GF-D8 (cell line): ENCODE data around the gene CELF2.

Source experiments
- DNase-seq: peaks from one replicate; lab custom pipeline; 2025; lab: John Stamatoyannopoulos, UW

Gene CELF2

GRCh38 chr10:11274452-11274851 lies 256.8 kb downstream of the CELF2 start:
- DNase-seq, result no peak

GRCh38 chr10:11275651-11276050 lies 258.0 kb downstream of the CELF2 start:
- DNase-seq, result no peak

GRCh38 chr10:11276449-11276990 lies 258.8 kb downstream of the CELF2 start:
- DNase-seq, result no peak

- DNase-seq, result no peak
These were observed 261.6 kb downstream of the CELF2 start for GRCh38 chr10:11279314-11279713.

- no peak for DNase-seq
These were observed 262.7 kb downstream of the CELF2 start for GRCh38 chr10:11280187-11280932.

- DNase-seq, result peak; percentile 4
These were observed 264.5 kb downstream of the CELF2 start for GRCh38 chr10:11282156-11282555.

GRCh38 chr10:11282661-11283060 lies 265.0 kb downstream of the CELF2 start:
- DNase-seq, result no peak

GRCh38 chr10:11284291-11285085 lies 266.8 kb downstream of the CELF2 start:
- DNase-seq, result no peak

- no peak for DNase-seq
These were observed 267.5 kb downstream of the CELF2 start for GRCh38 chr10:11285171-11285570.

GRCh38 chr10:11286261-11286852 lies 268.7 kb downstream of the CELF2 start:
- no peak for DNase-seq

GRCh38 chr10:11288302-11288701 lies 270.6 kb downstream of the CELF2 start:
- DNase-seq, result no peak

- no peak for DNase-seq
These were observed 272.7 kb downstream of the CELF2 start for GRCh38 chr10:11290156-11290890.

GRCh38 chr10:11292576-11293302 lies 275.1 kb downstream of the CELF2 start:
- DNase-seq, result no peak

GRCh38 chr10:11293332-11293731 lies 275.7 kb downstream of the CELF2 start:
- no peak for DNase-seq

GRCh38 chr10:11294831-11295450 lies 277.3 kb downstream of the CELF2 start:
- DNase-seq, result no peak

- DNase-seq, result no peak
These were observed 277.8 kb downstream of the CELF2 start for GRCh38 chr10:11295492-11295891.

- no peak for DNase-seq
These were observed 279.5 kb downstream of the CELF2 start for GRCh38 chr10:11297136-11297535.

GRCh38 chr10:11298116-11298515 lies 280.4 kb downstream of the CELF2 start:
- DNase-seq, result no peak

- DNase-seq, result no peak
These were observed 281.5 kb downstream of the CELF2 start for GRCh38 chr10:11299125-11299524.

- no peak for DNase-seq
These were observed 282.4 kb downstream of the CELF2 start for GRCh38 chr10:11300026-11300425.

- DNase-seq, result no peak
These were observed 282.9 kb downstream of the CELF2 start for GRCh38 chr10:11300563-11300962.
